Naive B cell (primary cell): ENCODE results near the gene KAT7. TPM values are rescaled to one million over a fixed set of nuclear protein-coding genes. Genes with fewer than 3 reads are reported as not detected.
"Not testable (repeated sequence)": the region's sequence is repeated elsewhere in the genome, so short reads cannot be mapped to it uniquely, and the experiment has no call there.

Experiments
- ATAC-seq, 2 donors: fragments of 150-1000 bp; cut with Tn5 transposase; 2 replicates each; pipeline ENCODE4 v1.10.0; 2021; ENCODE audit warnings: low read depth in 2 of 2, mild to moderate bottlenecking in 2 of 2, moderate library complexity in 2 of 2
- DNase-seq: peaks from one replicate; pipeline ENCODE4 v3.0.0; 2022
- H3K27ac Mint-ChIP-seq, 6 donors: one replicate each; pipeline ENCODE4 v1.8.0; 2020 to 2022; ENCODE audit warnings: mild to moderate bottlenecking in 6 of 6, mixed read lengths in 6 of 6, moderate library complexity in 5 of 6, inconsistent platforms in 2 of 6
- H3K27me3 Mint-ChIP-seq, 3 donors: one replicate each; pipeline ENCODE4 v1.8.0; 2021 to 2022; ENCODE audit warnings: mixed read lengths in 3 of 3, mild to moderate bottlenecking in 1 of 3
- H3K36me3 Mint-ChIP-seq, 2 donors: one replicate each; pipeline ENCODE4 v1.8.0; 2020 to 2022; ENCODE audit warnings: mixed read lengths in 2 of 2, inconsistent platforms in 1 of 2, mild to moderate bottlenecking in 1 of 2
- H3K4me1 Mint-ChIP-seq, 3 donors: one replicate each; pipeline ENCODE4 v1.8.0; 2020 to 2022; ENCODE audit warnings: mixed read lengths in 3 of 3, inconsistent platforms in 1 of 3, mild to moderate bottlenecking in 1 of 3, moderate library complexity in 1 of 3
- H3K4me3 Mint-ChIP-seq, 8 donors: one replicate each; pipeline ENCODE4 v1.8.0; 2020 to 2022; ENCODE audit warnings: mild to moderate bottlenecking in 8 of 8, mixed read lengths in 8 of 8, moderate library complexity in 8 of 8, inconsistent platforms in 2 of 8
- H3K9me3 Mint-ChIP-seq, 7 donors: one replicate each; pipeline ENCODE4 v1.8.0; 2020 to 2022; ENCODE audit warnings: mixed read lengths in 7 of 7, mild to moderate bottlenecking in 5 of 7, inconsistent platforms in 2 of 7, moderate library complexity in 1 of 7
- polyA plus RNA-seq, 6 donors: library from polyadenylated mRNA; unstranded; fragments of 300-500 nt; fragmentation: Illumina TruSeq; gene quantifications; one replicate each; pipeline ENCODE4 v1.2.3, GENCODE V29; 2021; ENCODE audit warnings: low read depth in 6 of 6

Gene KAT7
- polyA plus RNA-seq, 6 donors from 2014 or later, result 42.3 to 61.8 (median 45.4) TPM

DNA sequence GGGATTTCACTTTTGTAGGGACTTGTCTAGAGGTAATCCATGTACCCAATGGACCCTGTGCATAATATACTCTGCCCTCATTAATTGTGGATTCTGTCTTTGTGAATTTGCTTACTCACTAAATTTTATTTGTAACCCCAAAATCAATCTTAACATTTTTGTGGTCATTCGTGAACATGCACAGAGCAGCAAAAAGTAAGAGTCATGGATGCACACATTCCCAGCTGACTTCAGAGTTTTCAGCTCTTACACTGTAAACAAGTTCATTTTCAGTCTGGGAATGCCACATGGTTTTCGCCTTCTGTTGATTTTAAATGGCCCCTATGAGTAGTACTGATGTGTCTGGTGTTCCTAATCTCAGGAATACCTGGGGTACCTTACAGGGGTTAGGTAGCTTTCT is 35.1 kb downstream of the KAT7 start:
- DNase-seq (no peak), ATAC-seq (no peak)
- Mint-ChIP-seq H3K9me3 (no peaks in the 10 kb centered on the region), H3K4me1 (peaks cover 0 to 3% (median 0%) of the 10 kb centered on the region in 3 donors), H3K27me3 (no peaks in the 10 kb centered on the region), H3K4me3 (no peak overlapping the region), H3K36me3 (peaks cover 25 to 28% of the 10 kb centered on the region in 2 donors), H3K27ac (peak overlapping the region in 1 of 6 donors; percentile 5)

- ATAC-seq (no peak), DNase-seq (no peak)
- peaks cover 0 to 3% (median 0%) of the 10 kb centered on the region in 3 donors for H3K4me1 Mint-ChIP-seq
- H3K27ac Mint-ChIP-seq, result no peak overlapping the region
- no peaks in the 10 kb centered on the region for H3K27me3 Mint-ChIP-seq
- no peak overlapping the region for H3K4me3 Mint-ChIP-seq
- peaks cover 23% of the 10 kb centered on the region in 2 donors for H3K36me3 Mint-ChIP-seq
- no peaks in the 10 kb centered on the region for H3K9me3 Mint-ChIP-seq
These were observed 37.2 kb downstream of the KAT7 start for GRCh38 chr17:49825645-49826044.

DNA sequence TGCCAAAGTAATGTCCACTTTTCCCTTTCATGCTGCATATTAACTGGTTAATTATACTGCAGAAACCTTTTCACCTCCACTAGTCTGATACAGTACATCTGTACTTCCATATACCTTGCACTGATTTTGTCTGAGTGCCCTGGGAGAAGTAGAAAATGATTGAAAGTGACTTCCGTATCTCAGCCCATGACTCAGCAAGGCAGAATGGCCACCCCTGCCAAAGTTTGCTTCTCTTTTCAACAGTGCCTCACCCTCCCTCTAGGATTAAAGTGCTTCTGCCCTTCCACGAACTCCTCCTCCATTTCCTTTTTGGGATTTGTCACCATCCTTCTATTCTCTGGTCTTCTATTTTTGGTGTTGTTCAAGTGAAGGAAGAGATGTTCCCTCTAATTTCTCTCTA is 39.8 kb downstream of the KAT7 start:
- not testable (repeated sequence) for DNase-seq, ATAC-seq, H3K4me1 Mint-ChIP-seq, H3K4me3 Mint-ChIP-seq, H3K27me3 Mint-ChIP-seq, H3K9me3 Mint-ChIP-seq
- H3K27ac Mint-ChIP-seq, result peak overlapping the region in 1 of 6 donors; percentile 32
- peaks cover 23 to 24% of the 10 kb centered on the region in 2 donors for H3K36me3 Mint-ChIP-seq

DNA sequence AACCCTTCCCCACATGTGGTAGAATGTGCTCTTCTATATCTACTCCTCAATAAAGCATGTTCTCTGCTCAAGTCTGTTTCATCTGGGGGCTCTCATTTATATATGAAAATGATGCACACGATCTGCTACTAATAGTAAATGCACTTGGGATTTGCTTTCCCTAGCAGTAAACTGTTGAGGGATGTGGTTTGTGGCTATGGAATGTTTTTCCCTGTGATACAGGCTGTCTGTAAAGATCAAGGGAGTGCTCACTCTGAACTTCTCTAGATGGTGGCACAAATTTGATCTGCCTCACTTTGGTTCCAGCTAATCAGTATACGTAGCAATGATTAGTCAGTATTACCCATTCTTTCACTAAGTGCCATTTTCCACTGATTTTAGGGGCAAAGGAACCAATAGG is 40.5 kb downstream of the KAT7 start:
- Mint-ChIP-seq H3K36me3 (peaks cover 23 to 27% of the 10 kb centered on the region in 2 donors), H3K4me3 (no peak overlapping the region), H3K4me1 (peaks cover 0 to 3% (median 2%) of the 10 kb centered on the region in 3 donors), H3K9me3 (no peaks in the 10 kb centered on the region), H3K27me3 (no peaks in the 10 kb centered on the region), H3K27ac (peak overlapping the region in 1 of 6 donors; percentile 6)
- DNase-seq (no peak), ATAC-seq (no peak)

GRCh38 chr17:49830605-49831004 is 42.1 kb downstream of the KAT7 start:
- Mint-ChIP-seq H3K27me3 (no peaks in the 10 kb centered on the region), H3K36me3 (peaks cover 20 to 23% of the 10 kb centered on the region in 2 donors), H3K4me1 (peaks cover 0 to 7% (median 3%) of the 10 kb centered on the region in 3 donors), H3K9me3 (no peaks in the 10 kb centered on the region), H3K27ac (no peak overlapping the region), H3K4me3 (no peak overlapping the region)
- DNase-seq (no peak), ATAC-seq (no peak)

GRCh38 chr17:49832840-49833599 is 44.5 kb downstream of the KAT7 start:
- H3K36me3 Mint-ChIP-seq, result peaks cover 12 to 14% of the 10 kb centered on the region in 2 donors
- DNase-seq, result no peak
- no peaks in the 10 kb centered on the region for H3K9me3 Mint-ChIP-seq
- peaks cover 0 to 14% (median 14%) of the 10 kb centered on the region in 3 donors for H3K4me1 Mint-ChIP-seq
- no peaks in the 10 kb centered on the region for H3K27me3 Mint-ChIP-seq
- peak overlapping the region in 1 of 6 donors; percentile 33 for H3K27ac Mint-ChIP-seq
- no peak for ATAC-seq
- no peak overlapping the region for H3K4me3 Mint-ChIP-seq

DNA sequence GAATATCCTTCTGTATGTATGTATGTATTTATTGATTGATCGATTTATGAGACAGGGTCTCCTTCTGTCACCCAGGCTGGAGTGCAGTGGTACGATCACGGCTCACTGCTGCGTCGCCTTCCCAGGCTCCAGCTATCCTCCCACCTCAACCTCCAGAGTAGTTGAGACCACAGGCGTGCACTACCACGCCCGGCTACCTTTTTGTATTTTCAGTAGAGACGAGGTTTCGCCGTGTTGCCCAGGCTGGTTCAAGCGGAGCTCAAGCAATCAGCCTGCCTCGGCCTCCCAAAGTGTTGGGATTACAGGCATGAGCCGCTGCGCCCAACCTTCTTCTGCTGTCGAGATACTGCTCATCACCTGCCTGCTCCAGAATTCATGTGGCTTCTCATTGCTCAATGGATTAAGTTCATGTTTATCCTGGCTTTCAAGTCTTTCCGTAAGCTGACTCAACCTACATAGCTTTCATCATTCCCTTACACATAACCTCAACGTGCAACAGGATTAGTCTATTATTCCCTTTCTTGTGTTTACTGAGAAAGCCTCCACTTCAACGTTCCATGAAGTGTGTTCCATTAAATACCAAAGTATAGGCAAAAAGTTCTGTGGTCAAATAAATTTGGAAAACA is 45.8 kb downstream of the KAT7 start:
- Mint-ChIP-seq H3K27ac (no peak overlapping the region), H3K27me3 (no peaks in the 10 kb centered on the region), H3K36me3 (peaks cover 7 to 8% of the 10 kb centered on the region in 2 donors), H3K4me1 (peaks cover 0 to 16% (median 14%) of the 10 kb centered on the region in 3 donors), H3K9me3 (no peaks in the 10 kb centered on the region), H3K4me3 (no peak overlapping the region)
- DNase-seq (no peak), ATAC-seq (no peak)

DNA sequence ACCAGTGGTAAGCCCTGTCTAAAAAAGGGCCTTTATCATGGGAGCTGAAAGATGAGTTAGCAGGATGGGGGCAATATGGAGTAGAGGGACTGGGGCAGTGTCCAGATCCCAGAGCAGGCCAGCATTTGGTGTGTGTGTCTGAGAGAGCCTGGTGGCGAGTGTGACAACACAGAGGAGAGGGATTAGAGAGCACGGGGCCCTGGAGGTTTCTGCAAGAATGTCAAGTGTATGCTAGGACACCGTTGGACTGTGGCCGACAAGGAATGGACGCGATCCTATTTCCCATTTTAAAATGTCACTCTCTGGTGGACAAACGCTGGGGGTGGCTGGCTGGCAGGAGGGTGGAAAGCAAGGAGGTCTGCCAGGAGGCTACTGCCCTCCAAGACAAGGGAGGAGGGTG is 47.0 kb downstream of the KAT7 start:
- Mint-ChIP-seq H3K4me1 (peaks cover 0 to 17% (median 14%) of the 10 kb centered on the region in 3 donors), H3K27ac (peak overlapping the region in 4 of 6 donors; percentile 5 to 94 (median 68)), H3K4me3 (no peak overlapping the region), H3K27me3 (no peaks in the 10 kb centered on the region), H3K36me3 (peaks cover 6 to 7% of the 10 kb centered on the region in 2 donors), H3K9me3 (no peaks in the 10 kb centered on the region)
- DNase-seq (no peak), ATAC-seq (no peak)

DNA sequence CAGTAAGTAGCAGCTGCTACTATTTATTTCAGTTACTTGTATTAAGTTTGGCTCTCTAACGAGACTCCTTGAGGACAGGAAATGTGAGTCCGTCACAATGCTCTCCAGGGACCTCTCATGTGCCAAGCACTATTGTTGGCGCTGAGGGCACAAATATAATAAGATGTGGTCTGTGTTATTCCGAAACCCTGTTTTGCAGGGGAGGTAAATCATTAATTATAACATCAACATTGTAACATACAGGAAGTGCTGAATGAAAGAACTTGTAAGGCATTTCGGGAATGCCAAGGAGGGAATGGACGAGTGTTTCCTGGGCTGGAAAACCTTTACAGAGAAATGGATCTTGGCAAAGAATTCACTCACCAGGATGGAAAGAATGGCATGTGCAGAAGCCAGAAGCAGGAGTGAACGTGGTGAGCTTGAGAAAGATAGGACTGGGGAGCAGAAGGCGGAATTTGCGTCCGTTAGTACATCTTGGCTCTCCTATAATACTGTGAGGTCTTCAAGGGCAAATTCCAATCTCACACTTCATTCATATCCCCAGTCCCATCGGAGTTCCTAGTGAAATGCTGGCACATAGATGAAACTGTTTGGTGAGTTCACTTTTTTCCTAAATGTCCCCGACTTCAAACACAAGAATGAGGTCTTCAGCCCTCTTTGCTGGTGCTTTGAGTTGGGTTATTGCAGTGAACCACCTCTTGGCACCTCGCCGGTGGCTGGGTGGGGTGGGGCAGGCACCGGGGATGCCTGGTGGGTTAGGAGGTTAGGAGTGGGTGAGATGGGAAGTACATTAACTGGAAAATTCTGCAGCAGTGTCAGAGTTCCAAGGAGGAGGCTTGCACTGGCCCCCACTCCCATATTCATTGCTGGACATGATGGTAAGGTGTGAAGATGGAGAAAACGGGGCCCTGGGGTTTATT is 47.9 kb downstream of the KAT7 start:
- Mint-ChIP-seq H3K4me3 (peak overlapping the region in 1 of 8 donors; percentile 19), H3K27me3 (no peaks in the 10 kb centered on the region), H3K36me3 (peaks cover 6 to 7% of the 10 kb centered on the region in 2 donors), H3K27ac (peak overlapping the region in 2 of 6 donors; percentile 5 to 15), H3K9me3 (no peaks in the 10 kb centered on the region), H3K4me1 (peaks cover 0 to 17% (median 14%) of the 10 kb centered on the region in 3 donors)
- DNase-seq (no peak), ATAC-seq (peak in 1 of 2 donors; percentile 27)

- peak overlapping the region in 1 of 6 donors; percentile 57 for H3K27ac Mint-ChIP-seq
- H3K27me3 Mint-ChIP-seq, result no peaks in the 10 kb centered on the region
- no peak for ATAC-seq
- no peak for DNase-seq
- H3K9me3 Mint-ChIP-seq, result no peaks in the 10 kb centered on the region
- peaks cover 0 to 17% (median 12%) of the 10 kb centered on the region in 3 donors for H3K4me1 Mint-ChIP-seq
- H3K36me3 Mint-ChIP-seq, result peaks cover 4 to 6% of the 10 kb centered on the region in 2 donors
- H3K4me3 Mint-ChIP-seq, result no peak overlapping the region
These were observed 51.0 kb downstream of the KAT7 start for GRCh38 chr17:49839455-49839854.

- no peak overlapping the region for H3K27ac Mint-ChIP-seq
- no peak for DNase-seq
- no peak for ATAC-seq
- no peaks in the 10 kb centered on the region for H3K9me3 Mint-ChIP-seq
- H3K4me3 Mint-ChIP-seq, result no peak overlapping the region
- no peaks in the 10 kb centered on the region for H3K27me3 Mint-ChIP-seq
- peaks cover 2 to 6% (median 6%) of the 10 kb centered on the region in 3 donors for H3K4me1 Mint-ChIP-seq
- peaks cover 0 to 6% of the 10 kb centered on the region in 2 donors for H3K36me3 Mint-ChIP-seq
These were observed 53.1 kb downstream of the KAT7 start for GRCh38 chr17:49841548-49841947.

GRCh38 chr17:49842371-49842770 is 53.9 kb downstream of the KAT7 start:
- DNase-seq (no peak), ATAC-seq (no peak)
- Mint-ChIP-seq H3K4me1 (peaks cover 0 to 6% (median 6%) of the 10 kb centered on the region in 3 donors), H3K9me3 (no peaks in the 10 kb centered on the region), H3K4me3 (no peak overlapping the region), H3K27me3 (no peaks in the 10 kb centered on the region), H3K36me3 (peaks cover 0 to 6% of the 10 kb centered on the region in 2 donors), H3K27ac (no peak overlapping the region)

DNA sequence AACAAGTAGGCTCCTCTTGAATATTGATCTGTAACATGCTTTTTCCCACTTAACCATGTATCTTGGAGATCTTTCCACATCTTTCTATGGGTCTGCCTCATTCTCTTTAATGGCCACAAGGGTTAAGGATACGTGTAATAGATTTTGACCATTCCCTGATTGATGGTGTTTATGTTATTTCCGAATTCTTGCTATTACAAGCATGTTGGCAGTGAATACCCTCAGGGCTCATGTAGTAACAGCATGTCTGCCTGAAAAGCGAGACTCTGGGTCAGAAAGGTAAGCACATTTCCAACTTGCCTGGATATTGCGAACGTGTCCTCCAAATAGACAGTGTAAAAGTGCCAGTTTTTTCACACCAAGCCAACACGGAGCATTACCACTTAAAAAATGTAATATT is 54.4 kb downstream of the KAT7 start:
- no peak for DNase-seq
- Mint-ChIP-seq H3K4me3 (no peak overlapping the region), H3K27ac (no peak overlapping the region), H3K36me3 (peaks cover 0 to 6% of the 10 kb centered on the region in 2 donors), H3K4me1 (peaks cover 0 to 6% (median 6%) of the 10 kb centered on the region in 3 donors), H3K9me3 (no peaks in the 10 kb centered on the region), H3K27me3 (no peaks in the 10 kb centered on the region)
- ATAC-seq, result no peak
